ENCODE data around the gene NLRC3.

NLRC3 gene

DNA sequence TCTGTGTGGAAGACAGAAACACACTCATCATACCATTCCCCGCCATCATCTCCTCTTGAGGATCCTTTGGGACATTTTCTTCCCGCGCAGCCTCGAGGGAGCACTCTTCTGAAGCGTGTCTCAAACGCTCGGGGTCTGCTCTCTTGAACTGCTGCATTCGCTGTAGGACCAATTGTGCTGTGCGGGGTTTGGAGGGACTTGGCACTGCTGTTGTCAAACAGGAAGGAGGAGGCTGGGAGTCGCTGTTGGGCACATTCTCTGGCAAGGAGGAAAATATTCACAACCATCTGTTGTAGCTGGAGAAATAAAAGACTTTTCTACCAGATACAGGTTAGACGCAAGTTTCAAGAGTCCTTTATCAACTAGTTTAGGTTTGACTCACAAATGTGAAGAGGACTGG is 29.2 kb upstream of the NLRC3 start:
- no peaks in the 10 kb centered on the region for H3K9me3 Mint-ChIP-seq
- no peak overlapping the region for H3K27ac Mint-ChIP-seq
- peaks cover 52% of the 10 kb centered on the region for H3K36me3 Mint-ChIP-seq (ENCODE audit: low read depth)
- no peak overlapping the region for H3K4me3 Mint-ChIP-seq
- peaks cover 12% of the 10 kb centered on the region for H3K4me1 Mint-ChIP-seq (ENCODE audit: low read depth)
- no peaks in the 10 kb centered on the region for H3K27me3 Mint-ChIP-seq
- no peak for DNase-seq

DNA sequence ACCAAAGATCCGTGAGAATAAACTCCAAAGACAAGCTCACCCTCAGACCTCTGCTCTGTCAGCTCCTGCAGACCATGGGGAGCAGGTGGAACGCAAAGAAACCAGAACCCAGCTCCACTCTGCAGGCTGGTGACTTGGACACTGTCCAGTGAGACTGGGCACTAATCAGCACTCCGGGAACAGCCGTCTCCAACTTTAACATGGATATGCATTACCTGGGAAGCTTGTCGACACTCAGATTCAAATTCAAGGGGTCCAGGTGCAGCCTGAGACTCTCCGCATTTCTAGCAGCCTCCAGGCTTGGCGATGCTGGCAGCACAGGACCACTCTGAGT is 25.1 kb upstream of the NLRC3 start:
- H3K4me3 Mint-ChIP-seq, result no peak overlapping the region
- no peaks in the 10 kb centered on the region for H3K9me3 Mint-ChIP-seq
- DNase-seq, result no peak
- no peak overlapping the region for H3K27ac Mint-ChIP-seq
- no peaks in the 10 kb centered on the region for H3K27me3 Mint-ChIP-seq
- H3K4me1 Mint-ChIP-seq (ENCODE audit: low read depth), result no peaks in the 10 kb centered on the region
- H3K36me3 Mint-ChIP-seq (ENCODE audit: low read depth), result peaks cover 81% of the 10 kb centered on the region

DNA sequence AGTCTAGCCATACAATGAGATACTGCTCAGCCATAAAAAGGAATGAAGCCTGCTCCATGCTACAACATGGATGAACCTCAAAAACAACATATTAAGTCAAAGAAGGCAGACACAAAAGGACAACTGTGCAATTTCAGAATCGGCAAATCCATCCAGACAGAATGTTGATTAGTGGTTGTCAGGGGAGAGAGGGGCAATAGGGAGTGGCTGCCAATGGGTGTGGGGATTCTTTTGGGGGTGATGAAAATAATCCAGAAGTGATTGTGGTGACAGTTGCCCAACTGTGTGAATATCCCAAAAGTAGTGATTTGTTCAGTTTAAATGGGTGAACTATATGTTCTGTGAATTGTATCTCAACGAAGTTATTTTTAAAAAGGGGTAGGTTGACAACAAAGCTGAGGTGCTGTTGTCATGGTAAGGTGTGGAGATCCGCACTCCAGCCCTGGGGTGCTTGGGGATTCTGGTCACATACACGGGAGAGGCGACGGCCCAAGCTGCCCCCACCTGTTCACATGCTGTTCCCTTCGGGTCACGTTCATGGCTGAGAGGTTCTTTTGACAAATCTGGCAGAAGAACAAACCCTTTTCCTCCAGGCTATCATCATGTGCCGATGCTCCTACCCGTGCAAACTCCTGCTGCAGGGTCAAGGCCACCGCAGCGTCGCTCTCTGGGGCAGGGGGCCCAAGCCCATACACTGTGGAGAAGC is 24.6 kb upstream of the NLRC3 start:
- no peaks in the 10 kb centered on the region for H3K4me1 Mint-ChIP-seq (ENCODE audit: low read depth)
- H3K4me3 Mint-ChIP-seq, result no peak overlapping the region
- H3K27ac Mint-ChIP-seq, result no peak overlapping the region
- DNase-seq, result no peak
- H3K9me3 Mint-ChIP-seq, result no peaks in the 10 kb centered on the region
- peaks cover 83% of the 10 kb centered on the region for H3K36me3 Mint-ChIP-seq (ENCODE audit: low read depth)
- no peaks in the 10 kb centered on the region for H3K27me3 Mint-ChIP-seq

DNA sequence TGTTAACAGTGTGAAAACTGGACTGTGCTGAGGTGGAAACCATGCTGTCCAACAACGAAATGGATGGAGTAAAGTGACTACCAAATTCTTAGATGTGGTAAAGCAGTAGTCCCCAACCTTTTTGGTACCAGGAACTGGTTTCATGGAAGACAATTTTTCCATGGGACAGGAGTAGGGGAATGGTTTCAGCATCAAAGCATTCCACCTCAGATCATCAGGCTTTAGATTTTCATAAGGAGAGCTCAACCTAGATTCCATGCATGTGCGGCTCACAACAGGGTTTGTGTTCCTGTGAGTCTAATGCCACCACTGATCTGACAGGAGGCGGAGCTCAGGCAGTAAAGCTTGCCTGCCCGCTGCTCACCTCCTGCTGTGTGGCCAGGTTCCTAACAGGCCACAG is 22.7 kb upstream of the NLRC3 start:
- Mint-ChIP-seq H3K4me1 (ENCODE audit: low read depth) (no peaks in the 10 kb centered on the region), H3K4me3 (no peak overlapping the region), H3K27me3 (no peaks in the 10 kb centered on the region), H3K27ac (no peak overlapping the region), H3K9me3 (no peaks in the 10 kb centered on the region), H3K36me3 (ENCODE audit: low read depth) (peaks cover 79% of the 10 kb centered on the region)
- DNase-seq, result no peak

DNA sequence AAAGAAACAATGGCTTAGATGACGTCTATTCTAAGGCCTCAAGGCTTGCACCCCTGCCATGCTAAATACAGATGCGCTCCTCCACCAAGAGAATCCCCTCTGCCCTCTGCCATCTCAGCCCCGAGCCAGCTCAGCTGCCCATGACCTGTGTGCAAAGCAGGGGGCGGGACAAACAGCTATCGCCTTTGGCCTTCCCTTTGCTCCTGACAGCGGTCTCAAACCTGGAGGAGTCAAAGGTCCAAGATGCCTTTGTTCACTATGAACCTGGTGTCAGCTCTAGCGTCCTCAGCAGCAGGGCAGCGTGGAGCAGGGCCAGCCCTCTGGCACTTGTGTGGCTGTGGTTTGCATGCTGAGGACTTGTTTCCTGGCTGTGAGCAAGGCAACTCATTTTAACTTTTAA is 21.9 kb upstream of the NLRC3 start:
- Mint-ChIP-seq H3K4me1 (ENCODE audit: low read depth) (no peaks in the 10 kb centered on the region), H3K27ac (no peak overlapping the region), H3K9me3 (no peaks in the 10 kb centered on the region), H3K36me3 (ENCODE audit: low read depth) (peaks cover 79% of the 10 kb centered on the region), H3K27me3 (no peaks in the 10 kb centered on the region), H3K4me3 (no peak overlapping the region)
- DNase-seq, result no peak

DNA sequence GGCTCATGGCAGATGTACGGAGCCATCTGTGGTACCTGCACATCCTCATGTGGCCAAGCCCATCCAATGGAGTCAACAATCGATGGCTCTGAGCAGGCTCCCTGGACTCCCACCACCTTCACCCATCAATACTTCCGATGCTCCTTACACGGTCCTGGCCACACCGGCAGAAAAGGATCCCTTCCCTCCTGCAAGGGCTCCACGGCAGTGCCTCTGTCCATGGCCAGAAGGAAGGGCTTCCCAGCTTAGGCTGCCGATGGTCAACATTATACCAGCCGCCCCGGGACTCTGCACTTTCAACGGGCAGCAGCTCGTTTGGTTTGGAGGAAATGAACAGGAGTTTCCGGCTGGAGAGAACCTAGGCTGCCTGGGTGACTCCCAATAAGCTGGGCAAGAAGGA is 21.0 kb upstream of the NLRC3 start:
- Mint-ChIP-seq H3K9me3 (no peaks in the 10 kb centered on the region), H3K4me1 (ENCODE audit: low read depth) (no peaks in the 10 kb centered on the region), H3K36me3 (ENCODE audit: low read depth) (peaks cover 72% of the 10 kb centered on the region), H3K27me3 (no peaks in the 10 kb centered on the region), H3K27ac (no peak overlapping the region), H3K4me3 (no peak overlapping the region)
- DNase-seq, result no peak

DNA sequence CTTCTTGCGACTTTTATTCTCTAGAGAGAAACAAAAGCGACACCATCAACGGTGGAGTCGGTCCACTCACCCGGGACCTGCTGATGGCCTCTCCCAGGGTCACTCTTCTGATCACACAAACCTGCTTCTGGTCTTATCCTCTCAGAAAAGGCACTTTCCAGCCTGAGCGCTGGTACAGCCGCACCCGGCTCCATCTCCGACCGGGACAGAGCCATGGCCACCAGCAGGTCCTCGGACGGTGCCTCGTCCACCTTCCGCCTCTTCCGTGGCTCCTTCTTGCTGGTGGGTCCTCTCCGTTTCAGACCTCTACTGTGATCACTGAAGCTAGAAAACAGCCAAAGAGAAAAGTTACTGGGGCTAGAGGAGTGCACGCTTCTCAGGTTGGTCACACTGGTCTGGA is 20.5 kb upstream of the NLRC3 start:
- no peaks in the 10 kb centered on the region for H3K27me3 Mint-ChIP-seq
- no peaks in the 10 kb centered on the region for H3K4me1 Mint-ChIP-seq (ENCODE audit: low read depth)
- no peaks in the 10 kb centered on the region for H3K9me3 Mint-ChIP-seq
- H3K4me3 Mint-ChIP-seq, result no peak overlapping the region
- peaks cover 66% of the 10 kb centered on the region for H3K36me3 Mint-ChIP-seq (ENCODE audit: low read depth)
- no peak for DNase-seq
- H3K27ac Mint-ChIP-seq, result no peak overlapping the region

DNA sequence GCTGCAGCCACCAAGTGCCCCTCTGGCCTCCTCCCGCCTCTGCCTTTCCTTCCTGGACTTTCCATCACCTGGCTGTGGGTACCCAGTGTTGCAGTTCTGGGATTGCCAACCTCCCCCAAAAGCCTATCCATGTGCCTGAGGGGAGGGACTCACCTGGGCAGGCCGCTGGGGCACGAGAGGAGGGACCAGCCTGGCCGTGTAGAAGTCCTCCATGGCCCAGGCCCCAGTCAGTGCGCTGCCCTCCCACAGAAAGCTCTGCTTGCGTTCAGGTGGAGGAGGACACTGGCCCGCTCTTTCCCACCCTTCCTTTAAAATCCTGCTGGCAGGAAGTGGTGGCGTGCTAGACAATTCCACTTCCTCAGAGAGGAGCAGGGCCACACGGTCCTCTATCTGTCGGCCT is 20.0 kb upstream of the NLRC3 start:
- Mint-ChIP-seq H3K9me3 (no peaks in the 10 kb centered on the region), H3K4me3 (no peak overlapping the region), H3K27ac (no peak overlapping the region), H3K36me3 (ENCODE audit: low read depth) (peaks cover 66% of the 10 kb centered on the region), H3K4me1 (ENCODE audit: low read depth) (no peaks in the 10 kb centered on the region), H3K27me3 (no peaks in the 10 kb centered on the region)
- no peak for DNase-seq

DNA sequence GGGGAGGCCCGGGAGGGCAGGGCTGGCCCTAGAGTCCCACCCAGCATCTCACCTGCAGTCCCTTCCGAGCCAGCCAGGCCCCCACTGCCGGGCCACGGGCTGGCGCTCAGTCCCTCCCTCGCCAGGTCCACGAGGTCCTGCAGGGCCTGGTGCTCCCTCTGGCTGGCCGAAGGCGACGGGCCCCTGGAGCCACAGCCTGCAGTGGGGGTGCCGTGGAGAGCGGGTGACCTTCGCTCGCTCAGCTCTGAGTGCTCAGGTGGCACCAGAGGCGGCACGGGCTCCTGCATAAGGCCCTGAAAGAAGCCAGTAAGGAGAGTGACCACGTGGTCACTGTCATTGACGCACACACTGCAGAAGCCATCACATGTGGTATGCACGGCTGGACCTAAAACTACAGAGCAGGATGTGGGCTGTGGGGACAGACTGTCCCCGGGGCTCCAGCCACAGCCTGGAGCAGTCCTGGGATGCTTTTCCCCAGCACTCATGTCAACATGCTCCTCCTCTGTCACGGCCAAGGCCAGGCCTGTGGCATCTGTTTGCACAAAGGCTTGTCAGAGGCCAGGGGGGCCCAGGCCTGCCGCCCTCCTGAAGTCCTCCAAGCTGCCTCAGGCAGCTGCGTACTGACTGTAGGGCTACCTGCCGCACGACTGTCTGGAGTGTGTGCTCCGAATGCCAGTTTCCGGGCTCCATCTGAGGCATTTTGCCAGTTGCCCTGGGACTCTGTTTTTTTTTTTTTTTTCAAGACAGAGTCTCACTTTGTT is 19.1 kb upstream of the NLRC3 start:
- H3K36me3 Mint-ChIP-seq (ENCODE audit: low read depth), result peaks cover 63% of the 10 kb centered on the region

DNA sequence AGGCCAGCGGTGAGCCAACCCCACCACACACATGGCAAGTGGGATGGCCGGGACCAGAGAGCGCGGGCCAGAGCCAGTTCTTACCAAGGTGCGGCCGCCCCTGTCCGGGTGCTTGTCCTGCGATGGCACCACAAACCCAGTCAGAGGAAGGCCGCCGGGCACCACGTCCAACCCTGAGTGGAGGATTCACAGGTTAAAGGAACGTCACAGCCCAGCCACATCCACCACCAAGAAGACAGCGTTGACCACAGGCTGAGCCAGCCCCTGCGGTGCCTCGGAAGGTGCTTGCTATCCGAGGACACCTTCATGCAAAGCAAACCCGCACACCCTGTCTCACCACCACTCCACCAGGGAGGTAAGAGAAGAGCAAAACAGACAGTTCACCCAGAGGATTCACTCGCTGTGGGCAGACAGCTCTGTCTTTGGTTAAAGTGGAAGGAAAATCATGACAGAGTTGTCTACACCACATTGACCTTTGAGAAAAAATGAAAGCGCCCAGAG is 18.4 kb upstream of the NLRC3 start:
- Mint-ChIP-seq H3K36me3 (ENCODE audit: low read depth) (peaks cover 63% of the 10 kb centered on the region), H3K4me3 (no peak overlapping the region)

More for the DNA sequence above, 19.1 kb upstream of the NLRC3 start:
- Mint-ChIP-seq H3K9me3 (no peaks in the 10 kb centered on the region), H3K4me3 (no peak overlapping the region), H3K27ac (no peak overlapping the region), H3K27me3 (no peaks in the 10 kb centered on the region), H3K4me1 (ENCODE audit: low read depth) (no peaks in the 10 kb centered on the region)
- DNase-seq, result no peak

DNA sequence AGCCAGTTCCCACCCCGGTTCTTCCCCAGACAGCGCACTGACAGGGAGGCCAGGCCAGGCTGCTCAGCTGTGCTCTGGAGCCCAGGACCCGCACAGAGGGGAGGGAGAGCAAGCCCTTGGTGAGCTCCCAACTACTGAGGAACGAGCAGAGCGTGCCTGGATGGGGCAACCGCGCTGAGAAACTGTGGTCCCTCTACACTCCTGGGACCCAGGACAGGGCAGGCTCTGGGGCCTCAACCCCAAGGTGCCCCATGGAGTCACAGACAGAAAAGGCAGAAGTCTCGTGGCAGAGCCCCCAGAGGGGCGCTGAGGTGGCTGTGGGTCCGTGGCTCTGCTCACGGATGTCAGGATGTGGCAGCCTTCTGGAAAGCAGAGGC is 17.9 kb upstream of the NLRC3 start:
- Mint-ChIP-seq H3K27ac (no peak overlapping the region), H3K4me3 (no peak overlapping the region), H3K9me3 (no peaks in the 10 kb centered on the region), H3K4me1 (ENCODE audit: low read depth) (no peaks in the 10 kb centered on the region), H3K36me3 (ENCODE audit: low read depth) (peaks cover 63% of the 10 kb centered on the region), H3K27me3 (no peaks in the 10 kb centered on the region)
- no peak for DNase-seq

More for the DNA sequence above, 18.4 kb upstream of the NLRC3 start:
- Mint-ChIP-seq H3K9me3 (no peaks in the 10 kb centered on the region), H3K27me3 (no peaks in the 10 kb centered on the region), H3K27ac (no peak overlapping the region), H3K4me1 (ENCODE audit: low read depth) (no peaks in the 10 kb centered on the region)
- no peak for DNase-seq

DNA sequence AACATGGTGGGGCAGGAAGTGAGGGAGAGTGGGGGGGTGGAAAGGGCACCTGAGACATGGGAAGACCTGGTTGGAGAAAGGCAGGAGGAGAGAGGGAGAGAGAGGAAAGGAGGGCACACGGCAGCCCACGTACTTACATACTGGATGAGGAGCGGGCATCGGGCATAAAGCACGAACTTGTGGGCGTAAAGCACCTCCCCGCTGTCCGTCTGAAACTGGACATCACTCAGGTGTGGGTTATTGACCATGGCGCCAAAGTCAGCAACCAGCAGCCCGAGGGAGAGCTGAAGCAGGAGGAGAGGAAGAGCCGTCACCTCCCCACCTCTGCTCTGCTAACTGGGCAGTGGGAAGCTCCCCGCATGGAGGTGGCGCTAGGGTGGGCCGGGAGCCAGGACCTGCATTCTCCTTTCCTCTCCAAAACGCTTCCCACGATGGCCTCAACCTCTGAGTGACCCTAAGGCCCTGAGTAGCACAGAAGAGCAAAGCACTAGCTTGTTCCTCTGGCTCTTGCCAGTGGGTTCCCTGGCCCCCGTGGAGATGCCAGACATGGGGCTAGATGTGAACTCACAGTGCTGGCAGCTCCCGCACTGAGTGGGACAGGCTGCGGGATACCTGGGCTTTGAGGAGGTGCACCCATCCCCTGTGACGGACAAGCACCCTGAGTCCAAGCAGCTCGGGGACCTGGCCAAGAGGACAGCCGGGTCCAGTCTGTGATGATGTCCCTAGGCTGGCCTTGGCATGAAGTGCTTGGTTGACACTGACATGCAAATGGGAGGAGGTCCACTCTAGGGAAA is 17.3 kb upstream of the NLRC3 start:
- H3K27me3 Mint-ChIP-seq, result no peaks in the 10 kb centered on the region
- peaks cover 63% of the 10 kb centered on the region for H3K36me3 Mint-ChIP-seq (ENCODE audit: low read depth)
- H3K4me3 Mint-ChIP-seq, result no peak overlapping the region
- no peaks in the 10 kb centered on the region for H3K9me3 Mint-ChIP-seq
- H3K4me1 Mint-ChIP-seq (ENCODE audit: low read depth), result no peaks in the 10 kb centered on the region
- no peak for DNase-seq
- H3K27ac Mint-ChIP-seq, result no peak overlapping the region

DNA sequence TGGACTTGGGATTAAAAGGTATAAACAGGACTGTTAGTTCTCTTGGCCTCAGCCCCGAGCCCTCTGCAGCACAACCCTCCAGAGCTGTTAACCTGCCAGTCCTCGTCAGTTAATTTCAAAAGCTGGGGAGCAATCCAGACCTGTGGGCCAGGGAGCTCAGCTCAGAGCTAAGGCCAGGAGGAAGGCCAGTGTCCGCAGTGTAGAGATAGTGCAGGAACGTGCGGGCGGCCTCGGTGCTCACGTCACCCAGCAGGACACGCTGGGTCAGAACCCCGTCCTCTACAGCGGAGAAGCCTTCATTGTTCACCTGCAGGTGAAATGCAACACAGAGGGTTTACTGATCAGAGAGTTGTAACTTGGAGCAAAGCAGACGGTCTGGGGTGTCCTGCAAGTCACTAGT is 15.4 kb upstream of the NLRC3 start:
- Mint-ChIP-seq H3K27ac (no peak overlapping the region), H3K4me1 (ENCODE audit: low read depth) (no peaks in the 10 kb centered on the region), H3K4me3 (no peak overlapping the region), H3K27me3 (no peaks in the 10 kb centered on the region), H3K9me3 (no peaks in the 10 kb centered on the region), H3K36me3 (ENCODE audit: low read depth) (peaks cover 60% of the 10 kb centered on the region)
- no peak for DNase-seq

DNA sequence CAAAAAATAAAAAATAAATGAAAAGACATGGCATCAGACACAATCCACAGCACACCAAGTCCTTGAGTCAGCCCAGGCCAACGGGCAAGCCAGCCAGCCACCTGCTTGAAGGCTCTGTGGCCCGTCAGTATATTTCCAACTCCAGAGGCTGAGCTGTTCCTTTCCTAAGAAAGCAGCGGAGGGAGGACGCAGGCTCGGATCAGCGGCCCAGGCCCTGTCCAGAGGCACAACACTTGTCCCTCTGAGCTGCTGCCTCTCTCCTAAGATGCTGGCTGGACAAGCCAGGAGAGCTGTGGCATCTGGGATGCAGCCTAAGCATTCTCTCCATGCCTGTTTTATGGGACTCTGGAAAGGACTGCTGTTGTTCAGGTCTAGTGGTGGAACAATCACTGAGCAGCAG is 14.8 kb upstream of the NLRC3 start:
- Mint-ChIP-seq H3K9me3 (no peaks in the 10 kb centered on the region), H3K4me3 (no peak overlapping the region), H3K36me3 (ENCODE audit: low read depth) (peaks cover 55% of the 10 kb centered on the region), H3K27ac (no peak overlapping the region), H3K4me1 (ENCODE audit: low read depth) (no peaks in the 10 kb centered on the region), H3K27me3 (no peaks in the 10 kb centered on the region)
- no peak for DNase-seq

DNA sequence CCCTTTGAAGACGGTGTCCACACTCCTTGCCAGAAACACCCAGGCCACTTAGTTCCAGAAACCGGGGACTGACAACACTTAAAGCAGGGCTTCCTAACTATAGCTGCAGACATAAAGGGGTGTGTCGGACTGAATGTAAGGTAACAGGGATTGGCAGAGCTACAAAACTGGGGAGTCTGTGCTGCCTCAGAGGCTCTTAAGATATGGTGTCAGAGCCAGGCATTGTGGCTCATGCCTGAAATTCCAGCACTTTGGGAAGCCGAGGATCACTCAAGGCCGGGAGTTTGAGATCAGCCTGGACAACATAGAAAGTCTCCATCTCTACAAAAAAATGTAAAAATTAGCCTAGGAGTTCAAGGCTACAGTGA is 14.2 kb upstream of the NLRC3 start:
- no peaks in the 10 kb centered on the region for H3K27me3 Mint-ChIP-seq
- no peak for DNase-seq
- H3K36me3 Mint-ChIP-seq (ENCODE audit: low read depth), result peaks cover 58% of the 10 kb centered on the region
- H3K4me1 Mint-ChIP-seq (ENCODE audit: low read depth), result no peaks in the 10 kb centered on the region
- no peaks in the 10 kb centered on the region for H3K9me3 Mint-ChIP-seq
- H3K4me3 Mint-ChIP-seq, result no peak overlapping the region
- H3K27ac Mint-ChIP-seq, result no peak overlapping the region
